ENCODE data around the gene KPNA1.

The KPNA1 gene

DNA sequence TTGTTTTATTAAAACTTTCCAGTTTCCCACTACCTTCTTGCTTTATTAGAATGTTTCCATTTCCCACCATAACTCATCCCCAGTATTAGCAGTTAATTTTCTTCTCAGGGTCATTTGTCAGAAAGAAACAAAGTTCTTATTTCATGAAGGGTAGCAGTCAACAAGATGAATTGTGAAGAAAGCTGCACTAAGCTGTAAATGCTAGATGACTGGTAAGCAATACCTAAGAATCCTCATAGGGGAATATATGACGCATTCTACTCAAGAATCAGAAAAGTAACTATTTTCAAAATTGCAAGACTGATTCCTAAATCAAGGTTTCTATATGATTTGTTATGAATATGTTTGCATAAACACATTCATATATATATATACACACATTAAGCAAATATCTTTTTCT, 50.1 kb downstream of the KPNA1 start:
- WGBS, 2 donors (ENCODE audit: extremely low coverage in 2 of 2, insufficient read length in 2 of 2, insufficient replicate concordance in 1 of 2): no CpG with 5 or more reads among the region's 1 CpG
- H3K18ac ChIP-seq (ENCODE audit: low read length): no peak overlapping the region
- H2BK15ac ChIP-seq (ENCODE audit: low read length): no peak overlapping the region
- H2AK5ac ChIP-seq (ENCODE audit: low read depth, low read length): no peak overlapping the region
- peaks cover 2 to 10% of the 10 kb centered on the region in 2 donors for H3K4me1 ChIP-seq (ENCODE audit: control insufficient read depth in 2 of 2, insufficient read depth in 1 of 2, low read depth in 1 of 2, low read length in 2 of 2)
- DNase-seq (ENCODE audit: low spot score): no peak
- H2BK12ac ChIP-seq (ENCODE audit: low read length): no peak overlapping the region
- no peak overlapping the region for H2AFZ ChIP-seq (ENCODE audit: low read length)
- H3K9me3 ChIP-seq (replicated peaks in 1 of 2; ENCODE audit: control insufficient read depth in 2 of 2, insufficient read depth in 1 of 2, low read depth in 1 of 2, low read length in 2 of 2): no peaks in the 10 kb centered on the region
- H3K27me3 ChIP-seq (ENCODE audit: control insufficient read depth in 3 of 3, insufficient read depth in 3 of 3, low read depth in 1 of 3, low read length in 3 of 3): no peaks in the 10 kb centered on the region
- no peak overlapping the region for H2BK5ac ChIP-seq (ENCODE audit: low read length)
- H4K91ac ChIP-seq (ENCODE audit: low read depth, low read length, poor library complexity): no peak overlapping the region
- no peak overlapping the region for H3K9ac ChIP-seq (ENCODE audit: low read depth, low read length, poor library complexity)
- H4K8ac ChIP-seq (ENCODE audit: low read depth, low read length): no peak overlapping the region
- H3K79me1 ChIP-seq (ENCODE audit: low read depth, low read length): no peaks in the 10 kb centered on the region
- H3K36me3 ChIP-seq (replicated peaks in 1 of 2; ENCODE audit: control insufficient read depth in 2 of 2, insufficient read depth in 2 of 2, low read length in 2 of 2): peaks cover 2 to 80% of the 10 kb centered on the region in 2 donors
- no peak overlapping the region for H3K4me3 ChIP-seq (ENCODE audit: low read length in 2 of 2)
- no peak overlapping the region for H2BK120ac ChIP-seq (ENCODE audit: low read depth, low read length)
- H3K14ac ChIP-seq (ENCODE audit: low read length): no peak overlapping the region
- no peak overlapping the region for H3K27ac ChIP-seq (replicated peaks; ENCODE audit: low read length)
- no peak overlapping the region for H3K23ac ChIP-seq (ENCODE audit: low read depth, low read length, poor library complexity)
- H3K4ac ChIP-seq (ENCODE audit: low read length): no peak overlapping the region
- H3K4me2 ChIP-seq (ENCODE audit: insufficient read depth, low read length, poor library complexity, severe bottlenecking): no peak overlapping the region

DNA sequence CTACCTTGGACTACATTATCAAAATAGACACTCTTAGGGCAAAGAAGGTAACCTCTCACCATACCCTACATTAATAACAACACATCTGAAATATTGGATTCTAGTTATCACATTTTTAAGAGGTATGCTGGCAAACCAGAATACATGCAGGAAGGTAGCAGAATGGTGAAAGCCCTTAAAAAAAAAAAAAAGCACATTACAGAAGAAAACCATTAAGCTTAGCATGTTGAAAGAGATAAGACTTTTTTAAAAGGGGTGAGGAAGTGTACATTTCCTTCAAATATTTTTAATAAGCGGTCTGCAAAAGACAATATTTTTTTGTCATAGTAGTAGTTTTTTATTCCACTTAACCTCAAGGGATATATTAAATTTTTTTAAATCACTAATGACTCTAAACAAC, 52.3 kb downstream of the KPNA1 start:
- Histone ChIP-seq H4K91ac (ENCODE audit: low read depth, low read length, poor library complexity) (no peak overlapping the region), H2AK5ac (ENCODE audit: low read depth, low read length) (no peak overlapping the region), H4K8ac (ENCODE audit: low read depth, low read length) (no peak overlapping the region), H2BK12ac (ENCODE audit: low read length) (no peak overlapping the region), H3K18ac (ENCODE audit: low read length) (no peak overlapping the region), H3K27ac (replicated peaks; ENCODE audit: low read length) (no peak overlapping the region), H2AFZ (ENCODE audit: low read length) (no peak overlapping the region), H3K23ac (ENCODE audit: low read depth, low read length, poor library complexity) (no peak overlapping the region), H3K14ac (ENCODE audit: low read length) (no peak overlapping the region), H3K4me2 (ENCODE audit: insufficient read depth, low read length, poor library complexity, severe bottlenecking) (no peak overlapping the region), H3K36me3 (replicated peaks in 1 of 2; ENCODE audit: control insufficient read depth in 2 of 2, insufficient read depth in 2 of 2, low read length in 2 of 2) (peaks cover 14 to 96% of the 10 kb centered on the region in 2 donors), H3K27me3 (ENCODE audit: control insufficient read depth in 3 of 3, insufficient read depth in 3 of 3, low read depth in 1 of 3, low read length in 3 of 3) (no peaks in the 10 kb centered on the region), H3K4me1 (ENCODE audit: control insufficient read depth in 2 of 2, insufficient read depth in 1 of 2, low read depth in 1 of 2, low read length in 2 of 2) (no peaks in the 10 kb centered on the region), H3K4ac (ENCODE audit: low read length) (no peak overlapping the region), H2BK15ac (ENCODE audit: low read length) (no peak overlapping the region), H2BK120ac (ENCODE audit: low read depth, low read length) (no peak overlapping the region), H3K9me3 (replicated peaks in 1 of 2; ENCODE audit: control insufficient read depth in 2 of 2, insufficient read depth in 1 of 2, low read depth in 1 of 2, low read length in 2 of 2) (no peaks in the 10 kb centered on the region), H3K79me1 (ENCODE audit: low read depth, low read length) (no peaks in the 10 kb centered on the region), H3K4me3 (ENCODE audit: low read length in 2 of 2) (no peak overlapping the region), H3K9ac (ENCODE audit: low read depth, low read length, poor library complexity) (no peak overlapping the region), H2BK5ac (ENCODE audit: low read length) (no peak overlapping the region)
- no CpG with 5 or more reads among the region's 1 CpG for WGBS, 2 donors (ENCODE audit: extremely low coverage in 2 of 2, insufficient read length in 2 of 2, insufficient replicate concordance in 1 of 2)
- no peak for DNase-seq (ENCODE audit: low spot score)

GRCh38 chr3:122461806-122462205, 52.9 kb downstream of the KPNA1 start:
- no peaks in the 10 kb centered on the region for H3K27me3 ChIP-seq (ENCODE audit: control insufficient read depth in 3 of 3, insufficient read depth in 3 of 3, low read depth in 1 of 3, low read length in 3 of 3)
- H4K8ac ChIP-seq (ENCODE audit: low read depth, low read length): no peak overlapping the region
- H4K91ac ChIP-seq (ENCODE audit: low read depth, low read length, poor library complexity): no peak overlapping the region
- H3K4me2 ChIP-seq (ENCODE audit: insufficient read depth, low read length, poor library complexity, severe bottlenecking): no peak overlapping the region
- no peak overlapping the region for H2BK5ac ChIP-seq (ENCODE audit: low read length)
- no peak overlapping the region for H3K4me3 ChIP-seq (ENCODE audit: low read length in 2 of 2)
- peaks cover 14 to 96% of the 10 kb centered on the region in 2 donors for H3K36me3 ChIP-seq (replicated peaks in 1 of 2; ENCODE audit: control insufficient read depth in 2 of 2, insufficient read depth in 2 of 2, low read length in 2 of 2)
- H2AFZ ChIP-seq (ENCODE audit: low read length): no peak overlapping the region
- no peak overlapping the region for H3K18ac ChIP-seq (ENCODE audit: low read length)
- H3K23ac ChIP-seq (ENCODE audit: low read depth, low read length, poor library complexity): no peak overlapping the region
- H3K27ac ChIP-seq (replicated peaks; ENCODE audit: low read length): no peak overlapping the region
- no peaks in the 10 kb centered on the region for H3K9me3 ChIP-seq (replicated peaks in 1 of 2; ENCODE audit: control insufficient read depth in 2 of 2, insufficient read depth in 1 of 2, low read depth in 1 of 2, low read length in 2 of 2)
- no peak overlapping the region for H2BK15ac ChIP-seq (ENCODE audit: low read length)
- no CpG with 5 or more reads among the region's 3 CpGs for WGBS, 2 donors (ENCODE audit: extremely low coverage in 2 of 2, insufficient read length in 2 of 2, insufficient replicate concordance in 1 of 2)
- no peak for DNase-seq (ENCODE audit: low spot score)
- no peak overlapping the region for H2BK120ac ChIP-seq (ENCODE audit: low read depth, low read length)
- H3K9ac ChIP-seq (ENCODE audit: low read depth, low read length, poor library complexity): no peak overlapping the region
- H3K79me1 ChIP-seq (ENCODE audit: low read depth, low read length): no peaks in the 10 kb centered on the region
- no peak overlapping the region for H2AK5ac ChIP-seq (ENCODE audit: low read depth, low read length)
- no peak overlapping the region for H3K14ac ChIP-seq (ENCODE audit: low read length)
- H3K4ac ChIP-seq (ENCODE audit: low read length): no peak overlapping the region
- no peaks in the 10 kb centered on the region for H3K4me1 ChIP-seq (ENCODE audit: control insufficient read depth in 2 of 2, insufficient read depth in 1 of 2, low read depth in 1 of 2, low read length in 2 of 2)
- H2BK12ac ChIP-seq (ENCODE audit: low read length): no peak overlapping the region

DNA sequence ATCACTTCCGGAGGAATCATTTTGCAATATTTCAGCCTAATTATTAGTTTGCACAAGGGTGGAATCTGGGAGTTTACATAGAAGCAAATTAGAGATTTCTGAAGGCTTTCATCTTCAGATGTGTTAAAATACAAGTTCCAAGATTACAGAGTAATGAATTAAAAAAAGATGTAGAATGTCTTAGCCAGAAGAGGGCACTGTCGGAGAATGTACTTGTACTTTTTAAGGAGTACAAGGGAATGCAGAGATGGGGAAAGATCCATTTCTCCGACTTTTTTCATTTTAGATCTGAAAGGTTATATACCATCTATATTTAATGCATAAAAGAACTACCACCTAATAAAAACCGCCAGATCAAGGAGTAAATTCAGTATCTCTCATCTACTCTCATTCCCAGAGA, 55.7 kb downstream of the KPNA1 start:
- Histone ChIP-seq H3K27ac (replicated peaks; ENCODE audit: low read length) (no peak overlapping the region), H2BK120ac (ENCODE audit: low read depth, low read length) (no peak overlapping the region), H2AK5ac (ENCODE audit: low read depth, low read length) (no peak overlapping the region), H2AFZ (ENCODE audit: low read length) (no peak overlapping the region), H3K4me1 (ENCODE audit: control insufficient read depth in 2 of 2, insufficient read depth in 1 of 2, low read depth in 1 of 2, low read length in 2 of 2) (no peaks in the 10 kb centered on the region), H3K4me3 (ENCODE audit: low read length in 2 of 2) (no peak overlapping the region), H3K79me1 (ENCODE audit: low read depth, low read length) (no peaks in the 10 kb centered on the region), H3K27me3 (ENCODE audit: control insufficient read depth in 3 of 3, insufficient read depth in 3 of 3, low read depth in 1 of 3, low read length in 3 of 3) (no peaks in the 10 kb centered on the region), H3K9ac (ENCODE audit: low read depth, low read length, poor library complexity) (no peak overlapping the region), H2BK5ac (ENCODE audit: low read length) (no peak overlapping the region), H3K23ac (ENCODE audit: low read depth, low read length, poor library complexity) (no peak overlapping the region), H3K4ac (ENCODE audit: low read length) (no peak overlapping the region), H2BK12ac (ENCODE audit: low read length) (no peak overlapping the region), H4K91ac (ENCODE audit: low read depth, low read length, poor library complexity) (no peak overlapping the region), H2BK15ac (ENCODE audit: low read length) (no peak overlapping the region), H3K36me3 (replicated peaks in 1 of 2; ENCODE audit: control insufficient read depth in 2 of 2, insufficient read depth in 2 of 2, low read length in 2 of 2) (peaks cover 12 to 98% of the 10 kb centered on the region in 2 donors), H3K4me2 (ENCODE audit: insufficient read depth, low read length, poor library complexity, severe bottlenecking) (no peak overlapping the region), H3K9me3 (replicated peaks in 1 of 2; ENCODE audit: control insufficient read depth in 2 of 2, insufficient read depth in 1 of 2, low read depth in 1 of 2, low read length in 2 of 2) (no peaks in the 10 kb centered on the region), H3K18ac (ENCODE audit: low read length) (no peak overlapping the region), H3K14ac (ENCODE audit: low read length) (no peak overlapping the region), H4K8ac (ENCODE audit: low read depth, low read length) (no peak overlapping the region)
- no peak for DNase-seq (ENCODE audit: low spot score)
- no CpG with 5 or more reads among the region's 4 CpGs for WGBS, 2 donors (ENCODE audit: extremely low coverage in 2 of 2, insufficient read length in 2 of 2, insufficient replicate concordance in 1 of 2)
